ENCODE measurements around the gene PSMD5. TPM values are rescaled to one million over a fixed set of nuclear protein-coding genes. Genes with fewer than 3 reads are reported as not detected.

The PSMD5 gene
- total RNA-seq, 2 experiments from 2014 or later: 51.8 to 64.0 TPM

- POLR2A ChIA-PET: interaction anchor here (1.1 to 18.3 kb wide), 14 partner anchors 15 to 248 kb away, joined by 3 to 864 read pairs (median 5); partner anchors contain the start of genes CNTRL, FBXW2, MEGF9 and PSMD5
- peaks cover 79% of the 10 kb centered on the region for H3K36me3 Mint-ChIP-seq (ENCODE audit: low read depth)
- DNase-seq: no peak
- H3K27me3 Mint-ChIP-seq: no peaks in the 10 kb centered on the region
- peak overlapping the region; percentile 94 for H3K4me3 Mint-ChIP-seq
- CTCF ChIA-PET: interaction anchor here (0.8 to 2.4 kb wide), 14 partner anchors 17 to 117 kb away, joined by 3 to 26 read pairs (median 5); partner anchors contain the start of genes FBXW2 and TRAF1
- no peaks in the 10 kb centered on the region for H3K9me3 Mint-ChIP-seq
- H3K4me1 Mint-ChIP-seq: peaks cover 72% of the 10 kb centered on the region
- H3K27ac Mint-ChIP-seq: peak overlapping the region; percentile 98
Measured at GRCh38 chr9:120872791-120873502, 30.2 kb upstream of the PSMD5 start.

DNA sequence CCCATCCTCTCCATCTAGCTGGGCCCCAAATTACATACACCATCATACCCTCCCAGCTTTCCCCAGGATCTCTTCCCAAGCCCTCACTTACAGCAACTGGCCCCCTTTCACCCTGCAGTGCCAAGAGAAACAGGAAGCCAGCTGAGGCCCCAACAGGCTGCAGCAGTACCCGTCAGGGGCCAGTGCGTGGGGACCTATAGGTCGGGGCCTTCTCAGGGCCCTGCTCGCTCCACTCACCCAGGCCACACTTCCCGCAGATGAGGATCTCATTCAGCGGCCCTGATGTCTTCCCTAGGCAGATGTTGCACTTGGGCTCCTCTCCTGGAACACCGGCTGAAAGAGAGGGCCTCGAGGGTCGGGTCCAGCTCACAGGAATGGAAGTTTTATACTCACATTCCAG is 27.5 kb upstream of the PSMD5 start:
- Mint-ChIP-seq H3K4me1 (peaks cover 66% of the 10 kb centered on the region), H3K4me3 (no peak overlapping the region)
- POLR2A ChIA-PET: interaction anchor here (0.7 to 18.3 kb wide), 9 partner anchors 7 to 77 kb away, joined by 3 to 864 read pairs (median 10); partner anchors contain the start of genes FBXW2, PHF19 and TRAF1

DNA sequence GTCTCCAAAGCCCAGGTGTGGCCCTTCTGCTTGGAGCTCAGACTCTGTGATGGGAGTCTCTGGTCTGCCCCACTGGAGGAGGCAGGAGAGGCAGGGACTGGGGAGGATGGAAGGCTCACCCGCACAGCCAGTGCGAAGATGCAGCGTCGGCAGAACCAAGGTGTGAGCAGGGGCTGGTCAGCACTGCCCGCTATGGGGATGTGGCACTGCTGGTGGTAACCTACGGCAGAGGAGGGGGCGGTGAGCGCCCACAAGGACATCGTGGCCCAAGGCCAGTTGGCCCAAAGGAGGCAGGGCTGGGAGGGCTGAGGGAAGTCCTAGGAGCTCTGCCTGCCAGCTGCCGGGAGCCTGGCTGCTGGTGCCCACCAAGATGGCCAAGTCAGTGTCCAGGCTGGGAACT is 27.0 kb upstream of the PSMD5 start:
- no peaks in the 10 kb centered on the region for H3K9me3 Mint-ChIP-seq
- peaks cover 85% of the 10 kb centered on the region for H3K36me3 Mint-ChIP-seq (ENCODE audit: low read depth)
- no peaks in the 10 kb centered on the region for H3K27me3 Mint-ChIP-seq
- ChIA-PET CTCF (interaction anchor here (0.9 to 5.8 kb wide), 12 partner anchors 23 to 190 kb away, joined by 3 to 66 read pairs (median 8); no protein-coding TSS in a partner anchor), POLR2A (interaction anchor here (1.2 to 18.3 kb wide), 12 partner anchors 8 to 206 kb away, joined by 3 to 864 read pairs (median 15); partner anchors contain the start of genes CNTRL, FBXW2, PHF19 and PSMD5)
- peaks cover 61% of the 10 kb centered on the region for H3K4me1 Mint-ChIP-seq
- peak overlapping the region; percentile 87 for H3K4me3 Mint-ChIP-seq
- no peak for DNase-seq
- peak overlapping the region; percentile 92 for H3K27ac Mint-ChIP-seq

More for the DNA sequence above, 27.5 kb upstream of the PSMD5 start:
- DNase-seq: no peak
- CTCF ChIA-PET: interaction anchor here (0.9 to 4.9 kb wide), 6 partner anchors 22 to 190 kb away, joined by 3 to 66 read pairs (median 8); no protein-coding TSS in a partner anchor
- H3K36me3 Mint-ChIP-seq (ENCODE audit: low read depth): peaks cover 87% of the 10 kb centered on the region
- H3K9me3 Mint-ChIP-seq: no peaks in the 10 kb centered on the region
- H3K27me3 Mint-ChIP-seq: no peaks in the 10 kb centered on the region
- peak overlapping the region; percentile 92 for H3K27ac Mint-ChIP-seq

DNA sequence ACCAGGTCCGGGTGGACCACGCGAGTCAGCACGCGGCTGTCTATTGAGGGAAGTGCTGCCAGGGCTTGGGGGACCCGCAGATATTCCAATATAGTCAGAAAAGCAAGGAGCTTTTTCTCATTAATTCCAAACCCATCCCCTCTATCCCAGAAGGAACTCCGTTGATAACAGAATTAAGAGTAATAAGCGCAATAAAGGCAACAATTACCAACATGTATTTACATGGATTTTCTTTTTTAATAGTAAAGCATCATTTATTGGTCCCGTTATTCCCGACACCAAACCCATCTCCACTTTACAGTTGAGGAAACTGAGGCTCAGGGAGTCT is 26.6 kb upstream of the PSMD5 start:
- peak overlapping the region; percentile 87 for H3K4me3 Mint-ChIP-seq
- H3K4me1 Mint-ChIP-seq: peaks cover 57% of the 10 kb centered on the region

DNA sequence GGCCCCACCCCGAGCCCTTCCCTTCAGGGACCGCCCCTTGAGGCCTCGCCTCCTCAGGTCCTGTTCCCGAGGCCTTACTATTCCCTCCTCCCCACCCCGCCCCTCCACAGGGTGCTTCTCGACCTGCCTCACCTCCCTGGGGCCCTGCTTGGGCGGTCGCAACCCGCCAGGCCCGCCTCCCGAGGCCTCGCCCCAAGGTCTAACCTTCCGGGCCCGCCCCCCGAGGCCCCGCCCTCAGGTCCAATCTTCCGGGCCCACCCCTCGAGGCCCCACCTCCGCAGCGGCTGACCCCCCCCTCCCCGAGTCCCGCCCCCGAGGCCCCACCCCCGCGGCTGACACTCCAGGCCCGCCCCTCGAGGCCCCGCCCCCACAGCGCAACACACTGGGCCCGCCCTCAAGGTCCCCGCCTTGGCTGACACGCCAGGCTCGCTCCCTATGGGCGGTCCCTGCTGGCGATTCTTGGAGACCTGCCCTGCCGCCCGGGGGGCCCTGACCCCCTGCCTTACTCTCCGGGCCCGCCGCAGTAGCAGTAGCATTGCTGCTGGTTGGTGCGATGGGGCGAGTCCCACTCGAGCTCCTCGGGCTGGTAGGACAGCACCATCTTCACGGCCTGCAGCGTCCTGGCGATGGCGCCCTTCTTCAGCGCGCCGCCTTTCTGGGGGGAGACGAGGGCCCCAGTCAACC is 26.1 kb upstream of the PSMD5 start:
- H3K36me3 Mint-ChIP-seq (ENCODE audit: low read depth): peaks cover 81% of the 10 kb centered on the region
- peak overlapping the region; percentile 87 for H3K4me3 Mint-ChIP-seq
- ChIA-PET POLR2A (interaction anchor here (0.9 to 18.3 kb wide), 14 partner anchors 9 to 206 kb away, joined by 3 to 864 read pairs (median 12); partner anchors contain the start of genes CNTRL, PHF19, PSMD5 and TRAF1), CTCF (interaction anchor here (0.6 to 5.8 kb wide), 16 partner anchors 23 to 203 kb away, joined by 3 to 66 read pairs (median 8); no protein-coding TSS in a partner anchor)
- H3K27me3 Mint-ChIP-seq: no peaks in the 10 kb centered on the region
- no peaks in the 10 kb centered on the region for H3K9me3 Mint-ChIP-seq
- H3K27ac Mint-ChIP-seq: peak overlapping the region; percentile 92
- peak; percentile 97 for DNase-seq
- peaks cover 52% of the 10 kb centered on the region for H3K4me1 Mint-ChIP-seq

More for the DNA sequence above, 26.6 kb upstream of the PSMD5 start:
- peak overlapping the region; percentile 92 for H3K27ac Mint-ChIP-seq
- peaks cover 81% of the 10 kb centered on the region for H3K36me3 Mint-ChIP-seq (ENCODE audit: low read depth)
- DNase-seq: no peak
- H3K9me3 Mint-ChIP-seq: no peaks in the 10 kb centered on the region
- no peaks in the 10 kb centered on the region for H3K27me3 Mint-ChIP-seq
- ChIA-PET CTCF (interaction anchor here (0.6 to 5.8 kb wide), 14 partner anchors 23 to 191 kb away, joined by 3 to 66 read pairs (median 8); no protein-coding TSS in a partner anchor), POLR2A (interaction anchor here (0.9 to 18.3 kb wide), 13 partner anchors 8 to 206 kb away, joined by 3 to 864 read pairs (median 13); partner anchors contain the start of genes CNTRL, FBXW2, PHF19 and PSMD5)

- ChIA-PET POLR2A (interaction anchor here (0.7 to 18.3 kb wide), 15 partner anchors 9 to 207 kb away, joined by 3 to 864 read pairs (median 10); partner anchors contain the start of genes CNTRL, FBXW2, PHF19 and PSMD5), CTCF (interaction anchor here (0.7 to 5.8 kb wide), 17 partner anchors 9 to 205 kb away, joined by 3 to 66 read pairs (median 7); partner anchors contain the start of gene PHF19)
- no peak for DNase-seq
- peaks cover 47% of the 10 kb centered on the region for H3K4me1 Mint-ChIP-seq
- H3K36me3 Mint-ChIP-seq (ENCODE audit: low read depth): peaks cover 80% of the 10 kb centered on the region
- H3K9me3 Mint-ChIP-seq: no peaks in the 10 kb centered on the region
- H3K27me3 Mint-ChIP-seq: no peaks in the 10 kb centered on the region
- peak overlapping the region; percentile 52 for H3K4me3 Mint-ChIP-seq
- peak overlapping the region; percentile 64 for H3K27ac Mint-ChIP-seq
Measured at GRCh38 chr9:120868339-120868675, 25.6 kb upstream of the PSMD5 start.

DNA sequence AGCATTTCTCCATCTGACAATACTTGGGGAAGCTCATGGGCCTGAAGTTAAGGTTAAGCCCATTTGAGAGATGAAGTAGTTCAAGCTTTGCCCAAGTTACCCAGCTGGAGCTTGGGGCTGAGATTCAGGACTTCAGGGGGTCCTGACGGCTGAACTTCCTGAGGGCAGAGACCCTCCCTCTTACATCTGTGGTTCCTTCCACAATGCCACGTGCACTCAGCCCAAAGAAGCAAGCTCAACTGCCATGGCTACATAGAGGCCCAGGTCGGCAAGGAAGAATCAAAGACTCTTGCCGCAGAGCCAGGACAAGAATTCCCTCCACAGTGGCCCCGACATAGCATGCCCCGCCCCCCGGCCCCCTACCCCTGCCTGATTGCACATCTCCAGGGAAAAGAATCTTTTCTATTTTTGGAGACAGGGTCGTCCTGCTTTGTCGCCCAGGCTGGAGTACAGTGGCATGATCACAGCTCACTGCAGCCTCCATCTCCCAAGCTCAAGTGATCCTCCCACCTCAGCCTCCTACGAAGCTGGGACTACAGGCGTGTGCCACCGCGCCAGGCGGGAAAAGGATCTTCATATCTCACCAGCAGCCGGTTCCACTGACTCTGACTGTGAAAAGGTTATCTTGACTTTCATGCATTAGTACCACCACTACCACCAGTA is 25.1 kb upstream of the PSMD5 start:
- peaks cover 80% of the 10 kb centered on the region for H3K36me3 Mint-ChIP-seq (ENCODE audit: low read depth)
- no peaks in the 10 kb centered on the region for H3K9me3 Mint-ChIP-seq
- H3K4me3 Mint-ChIP-seq: peak overlapping the region; percentile 22
- H3K27me3 Mint-ChIP-seq: no peaks in the 10 kb centered on the region
- H3K27ac Mint-ChIP-seq: peak overlapping the region; percentile 64
- ChIA-PET CTCF (interaction anchor here (0.7 to 5.8 kb wide), 14 partner anchors 10 to 205 kb away, joined by 3 to 66 read pairs (median 6); partner anchors contain the start of gene PHF19), POLR2A (interaction anchor here (0.5 to 18.3 kb wide), 14 partner anchors 9 to 207 kb away, joined by 3 to 864 read pairs (median 12); partner anchors contain the start of genes CNTRL, FBXW2, PHF19 and PSMD5)
- peaks cover 42% of the 10 kb centered on the region for H3K4me1 Mint-ChIP-seq
- DNase-seq: no peak

DNA sequence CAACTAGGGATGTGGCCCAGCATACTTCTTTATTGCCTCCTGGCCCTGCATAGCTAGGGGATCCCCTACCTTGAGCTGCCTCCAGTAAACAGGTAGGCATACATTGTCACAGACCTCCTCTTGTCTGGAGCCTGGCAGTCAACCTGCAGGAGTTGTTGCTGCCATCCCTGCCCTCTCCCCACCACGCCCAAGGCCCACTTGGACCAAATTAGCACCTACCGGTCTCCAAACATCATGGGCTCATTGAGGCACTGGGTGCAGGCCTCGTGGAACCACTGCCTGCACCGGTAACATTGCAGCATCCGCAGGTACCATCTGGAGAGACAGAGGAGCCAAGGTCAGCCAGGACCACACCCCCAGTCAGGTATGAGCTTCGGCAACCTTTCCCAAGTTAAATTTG is 23.9 kb upstream of the PSMD5 start:
- CTCF ChIA-PET: interaction anchor here (0.8 to 5.8 kb wide), 3 partner anchors 21 to 115 kb away, joined by 3 to 66 read pairs (median 28); no protein-coding TSS in a partner anchor
- H3K27ac Mint-ChIP-seq: no peak overlapping the region

DNA sequence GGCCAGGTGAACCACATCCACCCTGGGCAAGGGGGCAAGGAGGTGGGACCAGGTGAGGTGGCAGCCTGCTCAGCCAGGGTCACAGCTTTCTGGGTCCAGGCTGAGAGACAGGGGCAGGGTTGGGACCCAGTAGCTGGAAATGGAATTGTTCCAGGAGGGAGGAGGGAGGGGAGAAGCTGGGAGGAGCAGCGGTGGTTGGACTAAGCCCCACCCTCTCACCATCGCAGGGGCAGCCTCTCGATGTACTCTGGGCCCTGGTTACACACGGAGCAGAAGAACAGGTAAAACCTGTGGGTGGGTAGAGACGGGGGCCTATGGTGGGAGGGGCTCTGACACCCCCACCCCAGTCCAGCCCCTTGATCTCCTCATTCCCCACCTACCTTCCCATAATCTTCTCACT is 23.1 kb upstream of the PSMD5 start:
- DNase-seq: no peak
- no peak overlapping the region for H3K4me3 Mint-ChIP-seq
- peaks cover 80% of the 10 kb centered on the region for H3K36me3 Mint-ChIP-seq (ENCODE audit: low read depth)
- POLR2A ChIA-PET: interaction anchor here (0.6 to 18.3 kb wide), 7 partner anchors 10 to 101 kb away, joined by 3 to 864 read pairs (median 5); partner anchors contain the start of genes FBXW2 and TRAF1
- peaks cover 26% of the 10 kb centered on the region for H3K4me1 Mint-ChIP-seq
- no peaks in the 10 kb centered on the region for H3K9me3 Mint-ChIP-seq
- no peak overlapping the region for H3K27ac Mint-ChIP-seq
- CTCF ChIA-PET: interaction anchor here (4.9 to 5.8 kb wide), 2 partner anchors 20 to 69 kb away, joined by 28 to 66 read pairs; no protein-coding TSS in a partner anchor
- H3K27me3 Mint-ChIP-seq: no peaks in the 10 kb centered on the region

More for the DNA sequence above, 23.9 kb upstream of the PSMD5 start:
- DNase-seq: no peak
- POLR2A ChIA-PET: interaction anchor here (1.3 to 18.3 kb wide), 9 partner anchors 8 to 73 kb away, joined by 3 to 864 read pairs (median 21); partner anchors contain the start of genes FBXW2, PHF19, PSMD5 and TRAF1
- no peaks in the 10 kb centered on the region for H3K27me3 Mint-ChIP-seq
- H3K4me1 Mint-ChIP-seq: peaks cover 33% of the 10 kb centered on the region
- H3K4me3 Mint-ChIP-seq: no peak overlapping the region
- no peaks in the 10 kb centered on the region for H3K9me3 Mint-ChIP-seq
- peaks cover 82% of the 10 kb centered on the region for H3K36me3 Mint-ChIP-seq (ENCODE audit: low read depth)

- CTCF ChIA-PET: interaction anchor here (1.5 to 5.8 kb wide), 2 partner anchors 19 to 109 kb away, joined by 7 to 28 read pairs; no protein-coding TSS in a partner anchor
Measured at GRCh38 chr9:120865176-120865575, 22.5 kb upstream of the PSMD5 start.

GRCh38 chr9:120864719-120865118 is 22.0 kb upstream of the PSMD5 start:
- no peaks in the 10 kb centered on the region for H3K9me3 Mint-ChIP-seq
- peaks cover 83% of the 10 kb centered on the region for H3K36me3 Mint-ChIP-seq (ENCODE audit: low read depth)
- no peak overlapping the region for H3K27ac Mint-ChIP-seq
- DNase-seq: no peak
- CTCF ChIA-PET: interaction anchor here (0.6 to 5.8 kb wide), 4 partner anchors 19 to 337 kb away, joined by 3 to 28 read pairs (median 6); no protein-coding TSS in a partner anchor
- H3K27me3 Mint-ChIP-seq: no peaks in the 10 kb centered on the region
- POLR2A ChIA-PET: interaction anchor here (0.8 to 18.3 kb wide), 4 partner anchors 9 to 63 kb away, joined by 3 to 864 read pairs (median 8); partner anchors contain the start of gene TRAF1
- H3K4me3 Mint-ChIP-seq: no peak overlapping the region
- H3K4me1 Mint-ChIP-seq: peaks cover 19% of the 10 kb centered on the region

More at GRCh38 chr9:120865176-120865575, 22.5 kb upstream of the PSMD5 start:
- peaks cover 24% of the 10 kb centered on the region for H3K4me1 Mint-ChIP-seq
- no peak for DNase-seq
- H3K36me3 Mint-ChIP-seq (ENCODE audit: low read depth): peaks cover 83% of the 10 kb centered on the region
- no peaks in the 10 kb centered on the region for H3K9me3 Mint-ChIP-seq
- POLR2A ChIA-PET: interaction anchor here (0.6 to 18.3 kb wide), 7 partner anchors 9 to 101 kb away, joined by 3 to 864 read pairs (median 5); partner anchors contain the start of gene TRAF1
- no peak overlapping the region for H3K27ac Mint-ChIP-seq
- H3K4me3 Mint-ChIP-seq: no peak overlapping the region
- H3K27me3 Mint-ChIP-seq: no peaks in the 10 kb centered on the region

Data from activated CD4-positive, alpha-beta memory T cell treated with anti-CD3 and anti-CD28 coated beads, Interleukin-2, amount 10 ng/mL, durations not matched to agents 7 days and 5 days (primary cell).